ENCODE results near the gene IDI1.

IDI1 gene

DNA sequence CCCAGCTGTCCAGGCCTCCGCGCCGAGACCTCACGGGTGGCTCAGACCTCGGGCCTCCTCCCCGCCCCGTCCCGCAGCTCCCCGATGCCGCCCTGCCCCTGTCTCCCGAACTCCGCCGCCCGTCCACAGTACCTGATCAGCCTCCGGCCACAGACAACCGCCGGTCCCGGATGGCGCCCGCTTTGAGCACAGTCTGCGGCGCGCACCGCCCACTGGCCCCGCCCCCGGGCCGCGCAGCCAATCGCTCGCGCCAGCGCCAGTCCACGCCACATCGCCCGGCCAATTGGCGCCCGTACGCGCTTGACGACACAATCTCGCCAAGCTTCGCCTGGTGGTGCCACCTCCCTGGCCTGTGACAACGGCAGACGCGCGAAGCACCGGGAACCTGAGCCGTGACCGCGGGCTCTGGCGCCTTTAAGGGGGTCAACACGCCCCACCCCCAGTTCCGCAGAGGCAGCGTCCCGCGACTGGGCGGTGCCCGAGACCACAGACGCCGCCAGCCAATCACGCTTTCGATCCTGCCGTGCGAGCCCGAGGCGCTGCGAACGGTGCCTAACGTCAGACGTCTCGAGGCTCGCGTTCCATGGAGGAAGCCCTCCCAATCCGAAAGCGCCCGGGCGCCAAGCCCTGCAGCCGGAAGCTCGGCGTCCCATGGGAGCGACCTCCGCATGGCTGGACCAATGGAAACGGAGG, at the start of gene IDI1:
Gene IDI1, minus strand, starts transcription at position 388 of the 693 bp plus-strand sequence. Its CDS starts 116 bp downstream, at position 272.
- Mint-ChIP-seq H3K4me3 (peak within 1 kb of the TSS; percentile 95), H3K9me3 (peaks cover 1% of the 10 kb centered on the region), H3K27me3 (no peaks in the 10 kb centered on the region), H3K36me3 (peaks cover 10% of the 10 kb centered on the region), H3K4me1 (peaks cover 37% of the 10 kb centered on the region), H3K27ac (peak within 1 kb of the TSS; percentile 98)
- DNase-seq (ENCODE audit: low spot score in 2 of 2) (peak; percentile 97), ATAC-seq (ENCODE audit: low read depth) (peak; percentile 74)

DNA sequence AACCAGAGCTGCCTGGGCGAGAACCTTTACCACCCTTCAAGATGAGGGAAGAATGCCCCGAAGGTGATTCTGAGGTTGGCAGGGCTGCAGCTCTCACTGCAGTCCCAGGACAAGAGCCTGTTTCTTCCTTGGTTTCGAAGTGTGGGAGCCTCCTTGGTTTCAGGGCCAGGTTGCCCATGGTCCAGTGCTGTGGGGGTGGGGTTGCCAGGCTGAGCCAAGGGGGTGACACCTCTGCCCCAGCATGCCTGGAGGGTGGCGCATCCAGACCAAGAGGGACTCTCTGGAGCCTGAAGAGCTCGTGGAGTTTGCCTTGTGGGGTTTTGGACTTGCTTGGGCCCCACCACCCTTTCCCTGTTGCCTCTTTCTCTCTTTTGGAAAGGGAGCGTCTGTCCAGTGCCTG, 48.5 kb upstream of the IDI1 start:
- Mint-ChIP-seq H3K9me3 (no peaks in the 10 kb centered on the region), H3K36me3 (peaks cover 23% of the 10 kb centered on the region), H3K27me3 (no peaks in the 10 kb centered on the region), H3K27ac (no peak overlapping the region), H3K4me3 (no peak overlapping the region), H3K4me1 (peaks cover 10% of the 10 kb centered on the region)
- no peak for ATAC-seq (ENCODE audit: low read depth)
- DNase-seq (ENCODE audit: low spot score in 2 of 2): no peak

DNA sequence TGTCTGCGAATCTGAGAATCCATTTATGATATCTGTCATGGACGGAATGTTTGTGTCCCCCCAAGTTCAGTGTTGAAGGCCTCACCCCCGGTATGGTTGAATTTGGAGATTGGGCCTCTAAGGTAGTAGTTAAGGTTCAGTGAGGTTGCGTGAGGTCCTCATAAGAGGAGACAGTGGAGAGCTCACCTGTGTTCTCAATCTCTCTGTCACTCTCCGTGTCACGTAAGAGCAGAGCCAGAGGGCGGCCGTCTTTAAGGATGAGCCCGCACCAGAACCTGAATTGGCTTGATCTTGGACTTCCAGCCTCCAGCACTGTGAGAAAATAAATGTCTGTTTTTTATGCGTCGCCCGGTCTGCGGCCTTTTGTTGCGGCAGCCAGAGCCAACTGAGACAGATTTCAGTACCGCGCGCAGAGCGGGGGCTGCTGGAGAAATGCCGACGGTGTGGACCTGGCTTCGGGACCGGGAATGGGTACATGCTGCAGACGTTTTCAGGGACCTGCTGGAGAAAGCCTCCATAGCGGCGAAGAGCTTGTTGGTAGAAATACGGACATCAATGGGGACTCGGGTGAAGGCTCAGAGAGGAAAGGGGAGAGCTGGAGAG, 47.5 kb upstream of the IDI1 start:
- H3K9me3 Mint-ChIP-seq: no peaks in the 10 kb centered on the region
- no peak for DNase-seq (ENCODE audit: low spot score in 2 of 2)
- no peak for ATAC-seq (ENCODE audit: low read depth)
- H3K4me3 Mint-ChIP-seq: no peak overlapping the region
- H3K4me1 Mint-ChIP-seq: peaks cover 5% of the 10 kb centered on the region
- H3K27ac Mint-ChIP-seq: no peak overlapping the region
- H3K27me3 Mint-ChIP-seq: no peaks in the 10 kb centered on the region
- H3K36me3 Mint-ChIP-seq: peaks cover 14% of the 10 kb centered on the region

DNA sequence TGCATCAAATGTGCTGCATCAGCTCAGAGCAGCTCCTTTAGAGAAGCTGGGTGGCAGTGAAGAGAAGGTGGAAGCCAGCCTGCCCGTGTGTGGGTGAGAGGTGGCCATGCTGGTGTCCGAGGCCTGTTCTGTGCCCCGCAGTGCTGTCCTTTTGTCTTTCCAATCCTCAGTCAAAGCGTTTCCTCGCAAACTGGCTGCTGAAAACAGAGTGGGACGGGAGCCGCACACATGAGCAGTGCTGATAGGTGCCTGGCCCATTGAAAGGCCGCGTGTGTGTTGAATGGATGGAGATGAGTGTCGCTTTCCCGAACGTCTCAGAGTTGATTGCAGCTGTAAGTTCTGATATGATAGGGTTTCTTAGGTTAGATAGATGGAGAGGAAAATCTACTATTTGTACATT, 46.6 kb upstream of the IDI1 start:
- no peaks in the 10 kb centered on the region for H3K9me3 Mint-ChIP-seq
- H3K4me1 Mint-ChIP-seq: peaks cover 5% of the 10 kb centered on the region
- H3K27me3 Mint-ChIP-seq: no peaks in the 10 kb centered on the region
- DNase-seq (ENCODE audit: low spot score in 2 of 2) (no peak), ATAC-seq (ENCODE audit: low read depth) (no peak)
- no peak overlapping the region for H3K4me3 Mint-ChIP-seq
- no peak overlapping the region for H3K27ac Mint-ChIP-seq
- peaks cover 6% of the 10 kb centered on the region for H3K36me3 Mint-ChIP-seq

DNA sequence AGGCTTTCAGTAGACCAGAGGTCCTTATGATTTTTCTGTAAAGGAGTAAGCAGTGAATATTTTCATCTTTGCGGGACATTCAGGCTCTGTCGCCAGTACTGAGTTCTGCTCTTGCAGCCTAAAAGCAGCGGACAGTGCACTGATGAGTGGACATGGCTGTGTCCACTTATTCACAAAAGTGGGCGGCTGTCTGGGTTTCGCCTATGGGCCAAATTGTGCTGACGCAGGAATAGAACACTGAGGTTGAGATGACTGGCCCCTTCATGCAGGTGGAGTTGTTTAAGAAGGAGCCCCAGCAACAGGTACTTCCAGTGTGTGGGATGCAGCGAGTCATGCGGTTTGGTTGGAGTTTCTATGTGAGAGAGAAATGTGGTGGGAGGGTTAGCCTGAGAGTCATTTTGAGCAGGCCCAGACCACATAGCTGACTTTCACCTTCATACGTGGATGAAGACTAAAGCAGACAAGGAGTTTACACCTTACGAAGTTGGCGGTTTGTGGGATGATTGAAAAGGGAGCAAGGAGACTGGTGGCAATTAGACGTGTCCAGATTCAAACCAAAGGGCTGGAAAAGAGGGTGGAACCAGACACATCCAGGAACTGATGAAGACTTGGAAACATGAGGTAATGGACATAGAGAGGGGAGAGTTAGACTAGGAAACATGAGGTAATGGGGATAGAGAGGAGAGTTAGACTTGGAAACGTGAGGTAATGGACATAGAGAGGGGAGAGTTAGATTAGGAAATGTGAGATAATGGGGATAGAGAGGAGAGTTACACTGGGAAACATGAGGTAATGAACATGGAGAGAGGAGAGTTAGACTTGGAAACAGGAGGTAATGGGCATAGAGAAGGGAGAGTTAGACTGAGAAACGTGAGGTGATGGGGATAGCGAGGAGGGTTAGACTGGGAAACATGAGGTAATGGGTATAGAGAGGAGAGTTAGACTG, 45.5 kb upstream of the IDI1 start:
- Mint-ChIP-seq H3K4me3 (no peak overlapping the region), H3K4me1 (peaks cover under 1% of the 10 kb centered on the region), H3K27ac (no peak overlapping the region), H3K9me3 (no peaks in the 10 kb centered on the region), H3K36me3 (peaks cover 7% of the 10 kb centered on the region), H3K27me3 (no peaks in the 10 kb centered on the region)
- ATAC-seq (ENCODE audit: low read depth) (no peak), DNase-seq (ENCODE audit: low spot score in 2 of 2) (no peak)

DNA sequence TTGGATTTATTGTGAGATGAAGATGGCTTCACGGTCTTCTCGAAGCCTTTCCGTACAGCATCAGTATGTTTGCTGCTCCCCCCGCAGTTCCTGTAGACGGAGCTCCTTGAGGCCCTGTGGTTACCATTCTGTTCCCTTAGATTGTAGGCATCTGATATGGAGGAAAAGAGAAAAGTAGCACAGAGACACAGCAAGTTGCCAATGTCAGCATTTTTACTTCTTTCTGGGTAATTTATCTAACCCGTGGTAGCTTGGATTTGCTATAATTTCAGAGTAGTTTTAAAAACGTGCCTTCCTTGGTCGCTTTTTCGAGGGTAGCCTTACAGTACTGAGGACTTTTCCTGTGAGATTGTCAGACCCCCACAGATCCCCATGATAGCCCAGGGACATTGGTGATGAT, 44.8 kb upstream of the IDI1 start:
- H3K27ac Mint-ChIP-seq: no peak overlapping the region
- H3K9me3 Mint-ChIP-seq: no peaks in the 10 kb centered on the region
- DNase-seq (ENCODE audit: low spot score in 2 of 2) (no peak), ATAC-seq (ENCODE audit: low read depth) (no peak)
- peaks cover 5% of the 10 kb centered on the region for H3K36me3 Mint-ChIP-seq
- H3K27me3 Mint-ChIP-seq: no peaks in the 10 kb centered on the region
- H3K4me1 Mint-ChIP-seq: no peaks in the 10 kb centered on the region
- H3K4me3 Mint-ChIP-seq: no peak overlapping the region

DNA sequence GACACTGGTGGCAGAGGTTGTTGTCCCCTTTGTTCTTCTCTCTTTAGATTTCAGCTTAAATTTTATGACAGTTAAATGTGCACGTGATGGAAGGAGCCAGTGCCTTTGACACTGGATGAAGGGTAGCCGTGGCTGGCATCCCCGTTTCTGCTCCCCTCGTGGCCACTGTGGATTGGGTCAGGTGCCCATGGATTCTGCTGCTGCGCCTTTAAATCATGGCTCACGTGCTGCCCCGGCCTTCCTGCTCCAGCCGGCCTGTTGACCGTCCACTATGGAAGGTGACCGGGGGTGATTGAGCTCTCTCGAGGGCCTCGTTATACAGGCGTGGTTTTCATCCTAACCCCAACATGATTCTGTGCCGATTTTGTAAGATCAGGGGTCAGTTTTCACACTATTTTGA, 41.8 kb upstream of the IDI1 start:
- Mint-ChIP-seq H3K9me3 (no peaks in the 10 kb centered on the region), H3K4me3 (no peak overlapping the region), H3K36me3 (peaks cover 25% of the 10 kb centered on the region), H3K27ac (no peak overlapping the region), H3K4me1 (no peaks in the 10 kb centered on the region), H3K27me3 (no peaks in the 10 kb centered on the region)
- ATAC-seq (ENCODE audit: low read depth) (no peak), DNase-seq (ENCODE audit: low spot score in 2 of 2) (no peak)

DNA sequence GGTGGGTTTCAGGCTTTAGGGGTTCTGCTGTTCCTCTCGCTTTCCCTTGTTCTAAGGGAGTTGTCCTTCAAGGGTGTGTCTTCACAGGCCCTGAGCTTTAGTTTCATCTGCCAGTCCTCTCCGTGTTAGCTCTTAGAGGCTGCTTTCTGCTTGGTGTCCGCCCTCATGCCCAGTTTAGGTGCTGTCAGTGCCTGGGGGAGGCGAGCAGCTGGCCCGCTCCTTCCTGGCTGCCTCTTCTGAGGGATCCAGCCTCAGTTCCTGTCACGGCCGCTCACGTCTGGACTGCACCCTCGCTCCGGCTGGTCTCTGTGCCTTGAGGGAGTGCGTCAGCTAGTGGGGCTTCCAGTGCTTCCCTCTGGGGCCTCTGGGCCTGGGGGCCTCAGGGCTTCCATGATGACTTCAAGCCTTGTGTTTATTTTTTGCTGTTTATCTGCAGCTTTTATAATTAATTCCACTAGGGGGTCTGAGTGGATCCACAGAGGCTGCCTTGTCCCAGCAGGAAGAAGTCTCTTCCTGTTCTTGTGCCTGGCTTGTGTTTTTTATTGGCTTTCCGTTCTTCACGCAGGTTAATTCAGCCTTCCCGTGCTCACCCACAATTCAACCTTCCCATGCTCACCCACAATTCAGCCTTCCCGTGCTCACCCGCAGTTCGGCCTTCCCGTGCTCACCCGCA, 40.2 kb upstream of the IDI1 start:
- no peak for ATAC-seq (ENCODE audit: low read depth)
- no peak overlapping the region for H3K27ac Mint-ChIP-seq

DNA sequence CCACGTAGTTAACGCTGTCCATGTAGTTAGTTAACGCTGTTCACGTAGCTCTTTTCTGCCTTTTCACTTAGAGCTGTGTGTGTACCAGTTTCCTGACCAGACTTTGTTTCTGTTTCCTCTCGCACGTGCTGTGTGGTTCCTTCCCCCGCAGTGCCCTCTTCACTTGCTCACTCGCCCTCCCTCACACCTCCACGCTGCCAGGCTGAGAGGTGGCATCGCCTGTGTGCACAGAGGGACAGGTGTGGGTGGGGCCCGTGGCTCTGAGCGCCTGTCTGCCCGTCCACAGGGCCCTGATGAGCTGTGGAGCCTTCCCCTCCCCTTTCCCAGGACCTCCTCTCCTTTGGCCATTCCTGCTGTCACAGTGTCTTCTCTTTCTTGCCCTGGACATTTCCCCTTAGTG, 37.9 kb upstream of the IDI1 start:
- Mint-ChIP-seq H3K9me3 (no peaks in the 10 kb centered on the region), H3K27ac (no peak overlapping the region), H3K36me3 (peaks cover 38% of the 10 kb centered on the region), H3K27me3 (no peaks in the 10 kb centered on the region), H3K4me1 (no peaks in the 10 kb centered on the region), H3K4me3 (no peak overlapping the region)
- DNase-seq (ENCODE audit: low spot score in 2 of 2) (no peak), ATAC-seq (ENCODE audit: low read depth) (no peak)

More for the DNA sequence above, 40.2 kb upstream of the IDI1 start:
- H3K27me3 Mint-ChIP-seq: no peaks in the 10 kb centered on the region
- H3K36me3 Mint-ChIP-seq: peaks cover 31% of the 10 kb centered on the region
- DNase-seq (ENCODE audit: low spot score in 2 of 2): no peak
- no peaks in the 10 kb centered on the region for H3K9me3 Mint-ChIP-seq
- no peaks in the 10 kb centered on the region for H3K4me1 Mint-ChIP-seq
- no peak overlapping the region for H3K4me3 Mint-ChIP-seq

DNA sequence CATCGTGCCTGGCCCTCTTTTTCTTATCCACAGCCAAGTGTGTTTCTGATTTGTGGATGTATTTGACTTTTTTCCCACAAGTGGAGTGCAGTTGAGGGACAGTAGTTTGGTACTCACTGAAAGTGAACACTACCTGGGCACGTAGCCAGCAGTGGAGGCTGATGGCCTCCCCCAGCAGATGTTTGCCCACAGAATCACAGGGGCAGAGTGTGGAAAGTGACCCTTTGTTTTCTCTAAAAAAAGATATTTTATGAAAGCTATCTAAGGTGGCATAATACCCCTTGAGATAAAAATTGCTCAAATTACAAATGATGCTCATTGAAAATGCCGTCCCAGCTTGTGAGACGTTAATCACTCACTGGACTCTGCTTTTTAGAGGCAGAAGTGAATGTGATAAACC, 36.3 kb upstream of the IDI1 start:
- ATAC-seq (ENCODE audit: low read depth): no peak
- Mint-ChIP-seq H3K27me3 (no peaks in the 10 kb centered on the region), H3K36me3 (peaks cover 42% of the 10 kb centered on the region), H3K4me3 (no peak overlapping the region), H3K27ac (no peak overlapping the region), H3K4me1 (no peaks in the 10 kb centered on the region), H3K9me3 (no peaks in the 10 kb centered on the region)
- no peak for DNase-seq (ENCODE audit: low spot score in 2 of 2)

DNA sequence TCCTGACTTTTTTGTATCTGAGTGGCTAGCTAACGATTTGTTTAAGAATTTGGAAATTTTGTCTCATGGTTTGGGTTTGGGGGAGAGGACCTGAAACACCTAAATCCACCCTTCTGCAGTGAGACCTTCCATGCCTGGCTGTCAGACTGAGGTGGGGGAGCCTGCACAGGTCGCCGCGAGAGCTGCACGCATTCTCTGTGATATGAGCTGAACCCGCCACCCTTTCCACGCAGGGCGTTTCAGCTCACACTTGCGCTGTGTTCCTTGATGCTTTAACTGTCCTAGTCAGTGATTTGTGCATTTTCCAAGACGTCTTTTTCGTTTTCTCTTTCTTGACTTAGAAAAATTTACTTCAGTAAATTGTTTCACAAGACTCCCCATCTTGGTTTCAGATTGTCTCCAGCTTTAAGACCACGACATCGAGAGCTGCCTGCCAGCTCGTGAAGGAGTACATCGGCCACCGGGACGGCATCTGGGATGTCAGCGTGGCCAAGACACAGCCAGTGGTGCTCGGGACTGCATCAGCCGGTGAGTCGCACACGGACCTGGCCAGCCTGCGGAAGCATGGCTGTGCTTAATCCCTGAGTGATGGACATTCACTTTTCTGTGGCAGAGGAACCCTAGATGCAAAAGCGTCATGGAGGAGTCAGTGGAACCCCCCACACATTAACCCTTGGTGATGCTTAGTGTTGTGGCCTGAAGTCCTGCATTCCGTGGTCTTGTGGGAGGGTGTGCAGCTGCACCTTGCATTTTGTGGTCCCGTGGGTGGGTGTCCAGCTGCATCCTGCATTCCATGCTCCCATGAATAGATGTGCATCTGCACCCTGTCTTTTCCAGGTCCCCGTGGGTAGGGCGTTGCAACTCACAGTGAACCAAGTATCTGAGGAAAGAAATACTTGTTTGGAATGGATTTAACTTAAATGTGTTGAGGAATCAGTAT, 35.4 kb upstream of the IDI1 start:
- Mint-ChIP-seq H3K36me3 (peaks cover 42% of the 10 kb centered on the region), H3K27me3 (no peaks in the 10 kb centered on the region), H3K27ac (no peak overlapping the region), H3K4me3 (no peak overlapping the region), H3K9me3 (no peaks in the 10 kb centered on the region), H3K4me1 (no peaks in the 10 kb centered on the region)
- no peak for ATAC-seq (ENCODE audit: low read depth)
- DNase-seq (ENCODE audit: low spot score in 2 of 2): no peak

DNA sequence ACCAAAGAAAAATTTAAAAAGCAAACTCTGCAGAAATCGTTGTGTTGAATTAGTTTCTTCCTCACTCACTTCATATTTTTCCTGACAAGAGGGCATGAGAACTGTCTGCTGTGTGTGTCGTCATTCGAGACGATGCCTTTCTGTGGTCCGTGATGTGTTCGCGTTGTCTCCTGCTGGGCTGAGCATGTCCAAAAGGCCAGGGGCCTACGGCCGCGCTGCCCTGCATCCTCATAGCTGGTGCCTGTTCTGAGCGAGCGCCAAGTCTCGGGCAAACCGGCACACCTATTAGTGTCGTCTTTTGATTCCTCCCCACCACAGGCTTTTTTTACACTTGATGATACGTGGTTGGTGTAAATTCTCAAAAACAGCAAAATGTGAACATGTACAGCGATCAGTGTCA, 34.7 kb upstream of the IDI1 start:
- Mint-ChIP-seq H3K27ac (no peak overlapping the region), H3K27me3 (no peaks in the 10 kb centered on the region), H3K36me3 (peaks cover 42% of the 10 kb centered on the region), H3K9me3 (no peaks in the 10 kb centered on the region), H3K4me1 (no peaks in the 10 kb centered on the region), H3K4me3 (no peak overlapping the region)
- no peak for DNase-seq (ENCODE audit: low spot score in 2 of 2)
- no peak for ATAC-seq (ENCODE audit: low read depth)

DNA sequence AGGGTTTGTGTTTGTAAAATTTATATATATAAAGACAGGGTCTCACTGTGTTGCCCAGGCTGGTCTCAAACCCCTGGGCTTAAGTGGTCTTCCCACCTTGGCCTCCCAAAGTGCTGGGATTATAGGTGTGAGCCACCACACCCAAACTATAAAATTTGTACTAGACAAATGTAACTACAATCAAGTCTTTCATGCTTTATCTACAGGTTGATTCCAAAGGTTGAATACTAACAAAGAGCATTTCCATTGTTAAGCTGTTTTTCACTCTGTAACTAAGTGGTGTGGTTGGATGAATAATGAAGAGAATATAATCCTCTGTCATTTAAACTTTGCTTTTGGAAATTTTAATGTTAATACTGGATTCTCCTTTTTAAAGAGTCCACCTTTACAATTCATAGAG, 29.7 kb upstream of the IDI1 start:
- no peaks in the 10 kb centered on the region for H3K27me3 Mint-ChIP-seq
- peaks cover 3% of the 10 kb centered on the region for H3K4me1 Mint-ChIP-seq
- no peaks in the 10 kb centered on the region for H3K9me3 Mint-ChIP-seq
- ATAC-seq (ENCODE audit: low read depth) (no peak), DNase-seq (ENCODE audit: low spot score in 2 of 2) (no peak)
- H3K36me3 Mint-ChIP-seq: peaks cover 23% of the 10 kb centered on the region
- H3K4me3 Mint-ChIP-seq: no peak overlapping the region
- no peak overlapping the region for H3K27ac Mint-ChIP-seq

Data from memory B cell (primary cell).